Activated CD4-positive, CD25-positive, alpha-beta regulatory T cell treated with anti-CD3 and anti-CD28 coated beads, Interleukin-2, amount 50 U/mL, for 24 hours (primary cell): Measurements from ENCODE around the gene NR1H2.
A peak's percentile ranks its signal among the peaks of the same experiment; 100 is the strongest.
"Not testable (repeated sequence)": the region's sequence is repeated elsewhere in the genome, so short reads cannot be mapped to it uniquely, and the experiment has no call there.

Experiments used
- ATAC-seq, 2 donors: fragments of 150-1000 bp; cut with Tn5 transposase; one replicate each; pipeline ENCODE4 v1.10.0; 2021; ENCODE audit warnings: mild to moderate bottlenecking in 1 of 2, moderate library complexity in 1 of 2

The NR1H2 gene

GRCh38 chr19:50347089-50347581 lies 29.1 kb upstream of the NR1H2 start:
- ATAC-seq: peak; percentile 94

- no peak for ATAC-seq
Observed at GRCh38 chr19:50349277-50350057, 26.8 kb upstream of the NR1H2 start.

GRCh38 chr19:50352242-50352641 lies 24.0 kb upstream of the NR1H2 start:
- ATAC-seq: no peak

GRCh38 chr19:50353487-50353880 lies 22.8 kb upstream of the NR1H2 start:
- not testable (repeated sequence) for ATAC-seq

- ATAC-seq: no peak
Observed at GRCh38 chr19:50356691-50357177, 19.5 kb upstream of the NR1H2 start.

GRCh38 chr19:50357178-50358100 lies 18.8 kb upstream of the NR1H2 start:
- peak; percentile 78 to 80 for ATAC-seq

- ATAC-seq: peak; percentile 11 to 26
Observed at GRCh38 chr19:50358483-50359327, 17.6 kb upstream of the NR1H2 start.

GRCh38 chr19:50359328-50359818 lies 16.9 kb upstream of the NR1H2 start:
- no peak for ATAC-seq

- no peak for ATAC-seq
Observed at GRCh38 chr19:50361290-50362029, 14.8 kb upstream of the NR1H2 start.

- no peak for ATAC-seq
Observed at GRCh38 chr19:50362030-50362412, 14.2 kb upstream of the NR1H2 start.

- peak; percentile 58 to 59 for ATAC-seq
Observed at GRCh38 chr19:50362656-50363424, 13.4 kb upstream of the NR1H2 start.

- ATAC-seq: no peak
Observed at GRCh38 chr19:50365434-50366306, 10.6 kb upstream of the NR1H2 start, which contains the start of gene NAPSA. NAPSA (minus strand) TSS chr19:50365639; CDS start chr19:50365621, 18 bp downstream.

- peak; percentile 52 to 55 for ATAC-seq
Observed at GRCh38 chr19:50368649-50369570, 7.3 kb upstream of the NR1H2 start.

- no peak for ATAC-seq
Observed at GRCh38 chr19:50371914-50372475, 4.3 kb upstream of the NR1H2 start.

GRCh38 chr19:50377051-50377461 lies 799 bp downstream of the NR1H2 start:
- no peak for ATAC-seq

GRCh38 chr19:50377517-50377916 lies 1.3 kb downstream of the NR1H2 start:
- ATAC-seq: no peak

- ATAC-seq: no peak
Observed at GRCh38 chr19:50378169-50378862, 2.1 kb downstream of the NR1H2 start.
